Adrenal gland (tissue), 12 donors: ENCODE data around the gene ANKRD40CL. TPM values are rescaled to one million over a fixed set of nuclear protein-coding genes. Genes with fewer than 3 reads are reported as not detected.
"Not testable (repeated sequence)": the region's sequence is repeated elsewhere in the genome, so short reads cannot be mapped to it uniquely, and the experiment has no call there.

ENCODE experiments used
- DNase-seq, 7 donors: peaks; one replicate each; pipeline ENCODE4 v3.0.0-alpha.2; 2019 to 2020
- H3K27ac ChIP-seq, 5 donors: fragments of 200-600 bp; sonication (generic) in 4 of 5; 1 replicate in 3 of 5; 2 replicates in 2 of 5; pipeline versions ENCODE4 v1.5.1 to v1.8.0; 2016 to 2020; ENCODE audit warnings: mild to moderate bottlenecking in 1 of 5
- H3K27me3 ChIP-seq: fragments of 200-600 bp; 2 replicates; pipeline ENCODE4 v1.8.0; 2021
- H3K36me3 ChIP-seq, 2 donors: fragments of 200-600 bp; replicated peaks in 1 of 2; 1 replicate in 1 of 2; 2 replicates in 1 of 2; pipeline versions ENCODE4 v1.5.1 to v1.8.0; 2018 to 2022
- H3K4me1 ChIP-seq, 2 donors: fragments of 200-600 bp; replicated peaks in 1 of 2; 1 replicate in 1 of 2; 2 replicates in 1 of 2; pipeline versions ENCODE4 v1.5.1 to v1.8.0; 2018 to 2021
- H3K4me3 ChIP-seq, 4 donors: fragments of 200-600 bp; sonication (generic) in 3 of 4; one replicate each; pipeline ENCODE4 v1.5.1; 2016 to 2018
- H3K9me3 ChIP-seq, 3 donors: fragments of 200-600 bp; sonication (generic) in 1 of 3; replicated peaks in 1 of 3; 1 replicate in 2 of 3; 2 replicates in 1 of 3; pipeline versions ENCODE4 v1.5.1 to v1.8.0; 2016 to 2021
- POLR2A ChIP-seq, 2 donors: fragments of 450-650 bp; IDR thresholded peaks; one replicate each; pipeline ENCODE4 v1.6.1; 2017; ENCODE audit warnings: antibody characterized with exemption in 2 of 2, mild to moderate bottlenecking in 2 of 2, moderate library complexity in 1 of 2
- WGBS, 4 donors: extraction: QIAGEN DNeasy Blood & Tissue Kit in 2 of 4; methylation state at CpG; one replicate each; pipeline versions ENCODE4 v1.1.5 to v1.1.7; 2013 to 2017; 5-methylcytosine and 5-hydroxymethylcytosine counted together
- intact Hi-C, 2 donors: fragments of 100-400 bp; cut with DNase I; formaldehyde crosslinking; loops; one replicate each; pipeline versions ENCODE4 v1.14.1 to v1.15.0; 2022 to 2023
- polyA plus RNA-seq, 3 donors: library from polyadenylated mRNA; stranded (reverse); fragments of 200-250 nt in 2 of 3; fragments of 350-450 nt in 1 of 3; fragmentation: Illumina TruSeq in 1 of 3; extraction: RNeasy Lipid Tissue Mini Kit (QIAGEN cat#74804) in 1 of 3; gene quantifications; one replicate each; pipeline ENCODE4 v1.2.3, GENCODE V29; 2013 to 2014
- total RNA-seq, 9 donors: library from RNA; depleted of rRNA in 4 of 9; stranded (reverse); fragments of >200 nt in 4 of 9; fragments of 120-200 nt in 1 of 9; fragmentation: NEBNext Ultra II Directional in 1 of 9; extraction: Animal tissue kit (Norgen Biotek cat#: 25700) in 1 of 9; gene quantifications; one replicate each; pipeline versions ENCODE4 v1.1.0 to v1.2.4, GENCODE V29; 2013 to 2023
- TF ChIP-seq, protein P1 (sequence below), 6 experiments: fragments of 450-650 bp in 4 of 6; fragments of 200-600 bp in 2 of 6; sonication (generic) in 1 of 6; IDR thresholded peaks; 1 replicate in 5 of 6; 2 replicates in 1 of 6; pipeline versions ENCODE4 v1.5.1 to v1.8.0; 2016 to 2021; ENCODE audit warnings: antibody characterized with exemption in 6 of 6, mild to moderate bottlenecking in 2 of 6, moderate library complexity in 1 of 6
- donor health status: healthy with polysubstance abuse.
- donor health status: Bipolar disorder and iron deficiency.
- donor health status: DM: yes; HTN: yes; CAD: no.
- donor health status: DM: no; HTN: no; CAD: no.
- donor health status: DM: no; HTN: no; CAD: no.
- donor health status: DM: yes; HTN: yes; CAD: no.

Gene ANKRD40CL
- total and polyA plus RNA-seq, 12 donors, result not detected

DNA sequence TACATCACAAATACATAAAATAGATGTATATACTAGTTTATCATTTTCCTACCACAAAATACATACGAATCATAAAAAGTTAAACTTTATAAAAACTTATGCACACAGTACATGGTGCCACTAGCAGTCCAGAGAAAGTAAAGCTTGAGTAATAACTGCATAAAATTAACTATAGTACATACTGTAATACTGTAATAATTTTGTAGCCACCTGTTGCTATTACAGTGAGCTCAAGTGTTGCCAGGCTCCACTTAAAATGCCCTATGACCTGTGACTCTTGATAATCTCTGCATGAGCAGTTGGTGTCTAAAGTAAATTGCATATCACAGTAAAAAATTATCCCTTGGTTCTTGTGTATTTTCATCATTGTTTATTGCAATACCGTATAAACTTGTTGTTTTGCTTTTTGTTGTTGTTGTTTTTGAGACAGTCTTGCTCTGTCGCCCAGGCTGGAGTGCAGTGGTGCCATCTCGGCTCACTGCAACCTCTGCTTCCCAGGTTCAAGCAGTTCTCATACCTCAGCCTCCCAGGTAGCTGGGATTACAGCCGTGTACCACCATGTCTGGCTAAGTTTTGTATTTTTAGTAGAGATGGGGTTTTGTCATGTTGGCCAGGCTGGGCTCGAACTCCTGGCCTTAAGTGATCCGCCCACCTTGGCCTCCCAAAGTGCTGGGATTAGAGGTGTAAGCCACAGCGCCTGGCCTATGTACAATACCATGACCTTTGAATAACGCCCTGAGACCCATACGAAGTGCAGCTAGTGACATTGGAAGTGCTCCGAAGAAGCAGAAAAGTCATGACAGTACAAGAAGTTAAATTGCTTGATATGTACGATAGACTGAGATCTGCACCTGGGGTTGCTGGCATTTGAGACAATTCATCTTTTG is 41.3 kb downstream of the ANKRD40CL start:
- H3K27me3 ChIP-seq, result no peaks in the 10 kb centered on the region
- intact Hi-C loops, result no loop called here
- no peaks in the 10 kb centered on the region for H3K36me3 ChIP-seq
- no peak overlapping the region for H3K27ac ChIP-seq
- 72 to 79% (median 74%) methylated on average over 12 of the region's 12 CpGs for WGBS, 4 donors
- H3K4me3 ChIP-seq, result no peak overlapping the region
- peaks cover 6 to 76% of the 10 kb centered on the region in 2 donors for H3K4me1 ChIP-seq
- no peak for DNase-seq
- H3K9me3 ChIP-seq, result no peaks in the 10 kb centered on the region
- no peak for TF ChIP-seq POLR2A (IDR thresholded peaks at IDR 0.05)
- TF ChIP-seq, protein P1, sequence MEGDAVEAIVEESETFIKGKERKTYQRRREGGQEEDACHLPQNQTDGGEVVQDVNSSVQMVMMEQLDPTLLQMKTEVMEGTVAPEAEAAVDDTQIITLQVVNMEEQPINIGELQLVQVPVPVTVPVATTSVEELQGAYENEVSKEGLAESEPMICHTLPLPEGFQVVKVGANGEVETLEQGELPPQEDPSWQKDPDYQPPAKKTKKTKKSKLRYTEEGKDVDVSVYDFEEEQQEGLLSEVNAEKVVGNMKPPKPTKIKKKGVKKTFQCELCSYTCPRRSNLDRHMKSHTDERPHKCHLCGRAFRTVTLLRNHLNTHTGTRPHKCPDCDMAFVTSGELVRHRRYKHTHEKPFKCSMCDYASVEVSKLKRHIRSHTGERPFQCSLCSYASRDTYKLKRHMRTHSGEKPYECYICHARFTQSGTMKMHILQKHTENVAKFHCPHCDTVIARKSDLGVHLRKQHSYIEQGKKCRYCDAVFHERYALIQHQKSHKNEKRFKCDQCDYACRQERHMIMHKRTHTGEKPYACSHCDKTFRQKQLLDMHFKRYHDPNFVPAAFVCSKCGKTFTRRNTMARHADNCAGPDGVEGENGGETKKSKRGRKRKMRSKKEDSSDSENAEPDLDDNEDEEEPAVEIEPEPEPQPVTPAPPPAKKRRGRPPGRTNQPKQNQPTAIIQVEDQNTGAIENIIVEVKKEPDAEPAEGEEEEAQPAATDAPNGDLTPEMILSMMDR (IDR thresholded peaks at IDR 0.05), result no peak

DNA sequence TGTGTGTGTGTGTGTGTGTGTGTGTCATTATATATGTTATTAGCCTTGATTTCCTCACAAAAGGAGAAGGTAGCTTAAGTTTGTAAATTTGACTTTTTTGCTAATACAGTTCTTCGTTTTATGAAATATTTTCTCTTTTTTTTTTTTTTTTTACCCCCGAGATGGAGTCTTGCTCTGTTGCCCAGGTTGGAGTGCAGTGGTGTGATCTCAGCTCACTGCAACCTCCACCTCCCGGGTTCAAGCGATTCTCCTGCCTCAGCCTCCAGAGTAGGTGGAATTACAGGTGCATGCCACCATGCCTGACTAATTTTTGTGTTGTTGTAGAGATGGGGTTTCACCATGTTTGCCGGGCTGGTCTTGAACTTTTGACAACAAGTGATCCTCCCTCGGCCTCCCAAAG is 42.7 kb downstream of the ANKRD40CL start:
- intact Hi-C loops, DNase-seq, H3K27ac ChIP-seq, H3K9me3 ChIP-seq, H3K27me3 ChIP-seq, H3K4me3 ChIP-seq, H3K36me3 ChIP-seq: not testable (repeated sequence)
- H3K4me1 ChIP-seq, result peaks cover 6 to 70% of the 10 kb centered on the region in 2 donors
- WGBS, 4 donors, result 91 to 94% (median 92%) methylated on average over 6 of the region's 6 CpGs

DNA sequence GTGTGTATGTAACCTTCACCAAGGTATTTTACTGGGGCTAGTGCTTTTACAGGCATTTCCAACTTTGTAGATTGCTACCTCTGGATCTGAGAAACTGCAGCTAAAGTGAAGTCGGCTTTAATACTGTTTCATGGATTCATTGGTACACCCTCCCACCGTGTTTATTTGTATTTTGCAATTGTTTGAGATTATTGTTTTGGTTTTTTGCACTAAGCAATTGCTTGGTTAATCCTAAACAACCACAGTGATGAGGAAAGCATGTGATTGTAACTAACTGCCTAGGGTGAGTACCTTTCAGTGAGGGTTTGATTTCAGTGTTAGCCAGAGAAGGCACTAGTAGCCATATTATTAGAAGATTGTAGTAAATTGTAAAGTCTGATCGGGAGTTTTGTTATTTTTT is 44.6 kb downstream of the ANKRD40CL start:
- intact Hi-C loops, result no loop called here
- WGBS, 4 donors, result 41 to 57% (median 51%) methylated on average over 3 of the region's 3 CpGs
- Histone ChIP-seq H3K4me3 (no peak overlapping the region), H3K36me3 (no peaks in the 10 kb centered on the region), H3K9me3 (no peaks in the 10 kb centered on the region), H3K27me3 (no peaks in the 10 kb centered on the region), H3K27ac (no peak overlapping the region), H3K4me1 (peaks cover 6 to 65% of the 10 kb centered on the region in 2 donors)
- no peak for DNase-seq
- TF ChIP-seq, protein P1 (IDR thresholded peaks at IDR 0.05), result no peak
- TF ChIP-seq POLR2A (IDR thresholded peaks at IDR 0.05), result no peak

DNA sequence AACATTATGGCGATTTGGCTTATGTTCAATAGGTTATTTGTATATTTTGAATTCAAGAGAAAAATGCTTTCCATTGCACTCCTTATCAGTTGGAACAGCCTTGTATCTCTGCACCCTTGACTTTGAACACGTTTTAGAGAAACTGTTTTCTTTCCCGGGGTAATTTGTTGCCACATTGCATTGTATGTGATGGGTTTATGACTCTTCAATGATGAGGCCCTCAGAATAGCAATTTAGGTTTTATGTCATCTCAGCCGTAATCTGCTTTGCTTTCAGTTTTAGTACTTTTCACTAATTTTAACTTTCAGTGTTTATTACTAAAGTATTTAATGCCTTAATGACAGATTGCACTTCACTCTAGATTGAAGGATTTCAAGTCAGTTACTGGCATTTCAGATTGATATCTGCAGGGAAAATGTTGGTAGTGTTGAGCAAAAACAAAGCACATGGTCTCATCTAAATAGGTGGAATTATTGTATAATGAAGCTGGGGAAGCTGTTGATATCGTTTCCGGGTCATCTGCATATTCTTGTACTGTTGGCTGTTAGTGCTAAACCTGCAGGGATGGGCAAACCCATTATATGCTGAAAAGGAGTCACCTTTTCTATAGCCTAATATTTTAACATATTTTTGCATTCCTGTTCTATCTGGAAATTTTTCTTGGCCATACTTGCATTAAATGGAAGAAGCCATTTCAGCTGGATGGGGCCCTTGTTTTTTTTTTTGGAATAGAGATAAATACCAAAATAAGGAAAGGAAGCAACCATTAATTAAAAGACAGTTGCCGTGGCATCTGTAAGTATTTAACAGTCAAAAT is 45.9 kb downstream of the ANKRD40CL start:
- peak overlapping the region in 3 of 5 donors; percentile 19 to 95 (median 20) for H3K27ac ChIP-seq
- intact Hi-C loops, result no loop called here

More for the DNA sequence above, 45.9 kb downstream of the ANKRD40CL start:
- Histone ChIP-seq H3K4me1 (peaks cover 6 to 57% of the 10 kb centered on the region in 2 donors), H3K27me3 (no peaks in the 10 kb centered on the region), H3K4me3 (peak overlapping the region in 1 of 4 donors; percentile 89), H3K36me3 (no peaks in the 10 kb centered on the region), H3K9me3 (no peaks in the 10 kb centered on the region)
- DNase-seq, result no peak
- WGBS, 4 donors, result 8 to 13% (median 11%) methylated on average over 7 of the region's 7 CpGs
- TF ChIP-seq POLR2A (IDR thresholded peaks at IDR 0.05), result peak in 1 of 2 donors; percentile 23
- TF ChIP-seq, protein P1 (IDR thresholded peaks at IDR 0.05), result no peak
